GM19438 (cell line): ENCODE data around the gene SH3RF3.

Source experiments
- ATAC-seq: cut with Tn5 transposase; IDR thresholded peaks from one replicate; pipeline ENCODE4 v1.9.1; 2021; ENCODE audit warnings: low read depth; ENCODE audit not compliant: unreplicated experiment

Gene SH3RF3

GRCh38 chr2:109455731-109456691, 327.0 kb downstream of the SH3RF3 start:
- ATAC-seq: no peak

GRCh38 chr2:109456776-109457175, 327.8 kb downstream of the SH3RF3 start:
- no peak for ATAC-seq

GRCh38 chr2:109457366-109457765, 328.4 kb downstream of the SH3RF3 start:
- ATAC-seq: no peak

- ATAC-seq: no peak
Measured at GRCh38 chr2:109457794-109458193, 328.8 kb downstream of the SH3RF3 start.

- no peak for ATAC-seq
Measured at GRCh38 chr2:109458512-109458911, 329.5 kb downstream of the SH3RF3 start.

- ATAC-seq: no peak
Measured at GRCh38 chr2:109459485-109459884, 330.5 kb downstream of the SH3RF3 start.

- no peak for ATAC-seq
Measured at GRCh38 chr2:109460553-109461324, 331.7 kb downstream of the SH3RF3 start.

GRCh38 chr2:109463236-109463635, 334.2 kb downstream of the SH3RF3 start:
- no peak for ATAC-seq

GRCh38 chr2:109463891-109464290, 334.9 kb downstream of the SH3RF3 start:
- no peak for ATAC-seq

GRCh38 chr2:109466674-109467575, 337.9 kb downstream of the SH3RF3 start:
- no peak for ATAC-seq

GRCh38 chr2:109467701-109468100, 338.7 kb downstream of the SH3RF3 start:
- ATAC-seq: no peak

GRCh38 chr2:109468893-109469292, 339.9 kb downstream of the SH3RF3 start:
- no peak for ATAC-seq

GRCh38 chr2:109471658-109472057, 342.7 kb downstream of the SH3RF3 start:
- ATAC-seq: no peak

- no peak for ATAC-seq
Measured at GRCh38 chr2:109472331-109472959, 343.4 kb downstream of the SH3RF3 start.

GRCh38 chr2:109472974-109473373, 344.0 kb downstream of the SH3RF3 start:
- ATAC-seq: no peak

GRCh38 chr2:109473616-109474318, 344.8 kb downstream of the SH3RF3 start:
- no peak for ATAC-seq

- no peak for ATAC-seq
Measured at GRCh38 chr2:109474319-109474825, 345.4 kb downstream of the SH3RF3 start.

GRCh38 chr2:109475531-109476210, 346.7 kb downstream of the SH3RF3 start:
- ATAC-seq: no peak
